Measurements from ENCODE around the gene RPL37A.

The RPL37A gene

GRCh38 chr2:216498379-216499352 lies at the start of gene RPL37A:
TSS of gene RPL37A (plus strand) at chr2:216498844. CDS start at chr2:216498875, 31 bp downstream.
- peak; percentile 88 for DNase-seq (ENCODE audit: low read depth, low spot score)

- DNase-seq (ENCODE audit: low read depth, low spot score) = no peak
Measured at GRCh38 chr2:216450346-216450745, 48.3 kb upstream of the RPL37A start.

DNA sequence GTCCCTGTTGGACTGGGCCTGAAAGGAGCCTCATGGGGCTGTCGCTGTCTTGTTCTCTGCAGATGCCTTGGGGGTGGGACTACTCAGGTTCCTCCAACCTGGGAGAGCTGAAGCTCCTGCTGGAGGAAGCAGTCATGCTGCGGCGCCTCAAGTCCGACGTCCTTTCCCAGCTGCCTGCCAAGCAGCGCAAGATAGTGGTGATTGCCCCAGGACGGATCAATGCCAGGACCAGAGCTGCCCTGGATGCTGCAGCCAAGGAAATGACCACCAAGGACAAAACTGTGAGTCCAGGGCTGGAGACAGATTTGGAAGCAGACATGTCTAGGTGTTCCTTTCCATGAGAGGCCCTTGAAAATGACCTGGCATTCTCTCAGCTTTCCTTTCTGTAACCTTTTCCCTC lies 47.9 kb upstream of the RPL37A start:
- DNase-seq (ENCODE audit: low read depth, low spot score) = no peak

DNA sequence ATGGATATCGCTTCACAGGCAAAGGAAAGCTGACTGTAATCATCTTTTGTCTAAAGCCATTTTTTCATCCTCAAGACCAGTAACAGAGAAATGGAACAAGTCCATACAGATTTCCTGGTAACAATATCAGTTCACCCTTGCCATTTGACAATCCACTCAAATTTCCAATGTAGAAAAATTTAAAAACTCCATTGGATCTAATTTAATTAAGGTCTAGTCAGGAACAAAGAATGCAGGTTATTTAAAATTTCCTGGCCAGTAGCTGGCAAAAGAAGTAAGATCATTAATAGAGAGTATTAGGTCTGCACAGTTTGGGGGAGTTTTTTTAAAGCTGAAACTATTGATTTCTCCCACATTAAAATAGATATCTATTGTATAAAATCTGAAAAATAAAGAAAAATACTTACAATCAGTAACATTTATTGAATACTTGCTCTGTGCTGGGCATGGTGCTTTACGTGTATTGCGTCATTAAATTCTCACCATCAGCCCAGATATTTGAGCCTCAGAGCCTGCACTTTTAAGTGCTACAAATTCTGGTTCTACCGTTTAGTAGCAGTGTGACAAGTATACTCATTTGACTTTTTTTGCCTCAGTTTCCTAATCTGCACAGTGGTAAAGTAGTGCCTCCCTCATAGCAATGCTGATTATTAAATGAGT lies 44.6 kb upstream of the RPL37A start:
- no peak for DNase-seq (ENCODE audit: low read depth, low spot score)

GRCh38 chr2:216463148-216463547 lies 35.5 kb upstream of the RPL37A start:
- no peak for DNase-seq (ENCODE audit: low read depth, low spot score)

GRCh38 chr2:216464104-216464720 lies 34.4 kb upstream of the RPL37A start:
- DNase-seq (ENCODE audit: low read depth, low spot score) = no peak

DNA sequence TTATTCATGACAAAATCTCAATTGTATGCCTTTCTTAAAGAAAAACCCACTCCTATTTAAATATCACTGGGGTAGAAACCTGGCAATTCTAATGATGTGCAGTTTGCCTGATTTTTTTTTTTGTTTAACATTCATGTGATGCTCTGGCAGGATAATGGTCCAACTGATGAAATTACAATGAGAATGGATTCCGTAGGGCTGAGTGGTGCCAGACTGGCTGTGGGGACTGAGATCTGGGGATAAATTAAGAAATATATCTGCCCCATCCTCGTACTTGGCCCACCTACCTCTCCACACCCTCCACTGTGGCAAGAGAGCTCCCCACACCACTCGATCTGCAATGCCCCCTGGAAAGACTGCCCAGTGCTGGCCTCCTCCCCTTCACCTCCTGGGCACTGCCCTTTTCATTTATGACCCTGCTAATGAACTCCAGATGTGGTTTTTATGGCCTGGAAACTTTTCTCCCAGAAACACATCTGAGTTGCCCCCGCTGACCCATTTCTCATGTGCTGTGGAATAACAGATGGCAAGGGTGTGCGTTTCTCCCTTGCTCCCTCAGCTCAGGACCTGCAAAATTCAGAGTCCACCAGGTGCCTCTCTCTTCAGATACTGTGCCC lies 33.0 kb upstream of the RPL37A start:
- DNase-seq (ENCODE audit: low read depth, low spot score) = no peak

DNA sequence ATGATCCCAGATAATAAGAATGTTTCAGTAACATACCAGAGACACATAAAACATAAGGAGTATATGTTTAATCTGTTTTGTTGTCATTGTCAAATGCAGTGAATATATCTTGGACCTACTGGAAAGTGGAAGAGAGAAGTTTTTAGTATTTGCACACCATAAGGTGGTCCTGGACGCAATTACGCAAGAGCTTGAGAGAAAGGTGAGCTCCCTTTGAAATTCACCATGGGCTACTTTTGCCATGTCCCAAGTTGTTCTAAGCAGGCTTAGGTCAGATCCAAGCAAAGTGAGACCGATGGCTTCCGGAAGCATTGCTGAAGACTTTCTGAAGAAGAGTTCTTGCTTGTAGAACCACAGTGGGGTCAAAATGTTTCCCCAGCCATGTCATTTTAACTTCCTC lies 30.8 kb upstream of the RPL37A start:
- no peak for DNase-seq (ENCODE audit: low read depth, low spot score)

- DNase-seq (ENCODE audit: low read depth, low spot score) = no peak
Measured at GRCh38 chr2:216469661-216470060, 29.0 kb upstream of the RPL37A start.

DNA sequence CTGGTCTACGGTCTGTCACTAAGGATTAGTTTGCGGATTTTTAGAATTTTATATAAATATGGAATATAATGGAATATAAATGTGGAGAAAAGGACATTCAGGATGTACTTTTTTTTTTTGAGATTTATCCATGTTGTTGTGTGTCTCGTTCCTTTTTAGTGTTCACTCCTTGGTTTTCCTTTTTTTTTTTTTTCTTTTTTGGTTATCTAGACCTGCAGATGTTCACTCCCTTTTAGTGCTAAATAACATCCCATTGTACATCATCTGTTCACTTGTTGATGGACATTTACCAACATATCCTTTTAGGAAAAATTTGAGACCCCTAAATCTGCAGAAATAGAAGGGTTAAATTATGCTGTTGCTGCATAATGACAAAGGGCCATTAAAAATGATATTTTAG lies 25.5 kb upstream of the RPL37A start:
- DNase-seq (ENCODE audit: low read depth, low spot score) = no peak

GRCh38 chr2:216474925-216475670 lies 23.5 kb upstream of the RPL37A start:
- no peak for DNase-seq (ENCODE audit: low read depth, low spot score)

GRCh38 chr2:216475767-216476166 lies 22.9 kb upstream of the RPL37A start:
- no peak for DNase-seq (ENCODE audit: low read depth, low spot score)

GRCh38 chr2:216477283-216478035 lies 21.2 kb upstream of the RPL37A start:
- no peak for DNase-seq (ENCODE audit: low read depth, low spot score)

DNA sequence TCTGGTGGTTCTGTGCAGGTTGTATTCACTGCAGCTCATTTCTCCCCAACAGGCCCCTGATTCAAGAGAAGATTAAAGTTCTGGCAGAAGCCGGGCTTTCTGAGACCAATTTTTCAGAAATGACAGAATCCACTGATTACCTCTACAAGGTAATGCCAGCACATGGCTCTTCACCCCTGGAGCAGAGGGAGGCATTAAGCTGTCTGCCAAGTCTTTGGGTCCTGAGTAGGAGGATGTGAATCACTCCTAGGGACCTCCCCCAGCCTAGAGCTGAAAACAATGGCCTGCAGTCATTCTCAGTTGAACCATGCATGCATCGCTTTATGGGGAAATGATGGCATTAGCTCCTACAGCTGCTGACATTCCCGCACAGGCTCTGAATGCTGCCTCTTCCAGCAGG lies 20.5 kb upstream of the RPL37A start:
- no peak for DNase-seq (ENCODE audit: low read depth, low spot score)

GRCh38 chr2:216478791-216479190 lies 19.9 kb upstream of the RPL37A start:
- no peak for DNase-seq (ENCODE audit: low read depth, low spot score)

DNA sequence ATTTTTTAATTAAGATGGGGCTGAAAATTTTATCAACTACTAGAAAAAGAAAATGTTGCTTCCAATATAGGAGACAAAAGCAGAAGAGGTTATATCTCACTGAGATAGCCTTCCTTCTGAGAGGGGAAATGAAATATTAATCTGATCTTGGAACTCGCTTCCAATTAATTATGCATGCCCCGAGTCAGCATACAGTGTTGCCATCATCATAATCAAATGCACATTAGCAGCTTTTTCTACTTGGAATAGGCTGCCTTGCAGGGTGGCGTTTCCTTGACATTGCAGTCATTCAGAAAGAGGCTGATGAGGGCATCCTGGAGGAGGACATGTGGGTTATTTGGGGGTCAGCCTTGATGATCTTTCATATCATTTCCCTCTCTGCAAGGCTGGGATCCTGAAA lies 18.4 kb upstream of the RPL37A start:
- no peak for DNase-seq (ENCODE audit: low read depth, low spot score)

DNA sequence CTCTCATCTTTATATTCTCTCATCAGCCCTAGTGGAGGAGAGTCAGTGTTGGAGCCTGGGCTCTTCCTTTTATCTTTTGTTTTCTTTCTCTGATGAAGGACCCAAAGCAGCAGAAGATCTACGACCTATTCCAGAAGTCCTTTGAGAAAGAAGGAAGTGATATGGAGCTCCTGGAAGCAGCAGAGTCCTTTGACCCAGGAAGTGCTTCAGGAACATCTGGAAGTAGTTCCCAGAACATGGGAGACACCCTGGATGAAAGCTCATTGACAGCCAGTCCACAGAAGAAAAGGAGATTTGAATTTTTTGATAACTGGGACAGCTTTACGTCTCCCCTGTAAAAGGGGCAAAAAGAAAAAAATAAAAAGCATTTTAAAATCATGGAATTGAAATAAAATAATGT lies 16.0 kb upstream of the RPL37A start:
- no peak for DNase-seq (ENCODE audit: low read depth, low spot score)

- no peak for DNase-seq (ENCODE audit: low read depth, low spot score)
Measured at GRCh38 chr2:216485237-216485636, 13.4 kb upstream of the RPL37A start.

GRCh38 chr2:216485745-216486144 lies 12.9 kb upstream of the RPL37A start:
- DNase-seq (ENCODE audit: low read depth, low spot score) = no peak

DNA sequence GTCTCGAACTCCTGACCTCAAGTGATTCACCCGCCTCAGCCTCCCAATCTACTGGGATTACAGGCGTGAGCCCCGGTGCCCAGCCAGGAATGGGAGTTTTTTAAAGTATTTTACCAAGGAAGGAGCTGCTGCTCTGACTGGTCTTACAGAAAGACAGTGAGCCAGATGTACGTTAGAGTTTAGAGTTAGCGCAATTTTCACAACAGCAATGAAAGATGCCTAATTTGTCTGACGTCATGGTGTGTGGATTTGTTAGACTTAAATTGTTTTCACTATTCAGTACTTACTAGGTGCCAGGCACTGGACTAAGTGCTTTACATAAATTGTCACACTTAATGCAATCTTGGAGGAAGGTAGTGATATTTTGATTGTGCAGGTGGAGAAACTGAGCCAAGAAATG lies 12.4 kb upstream of the RPL37A start:
- no peak for DNase-seq (ENCODE audit: low read depth, low spot score)

DNA sequence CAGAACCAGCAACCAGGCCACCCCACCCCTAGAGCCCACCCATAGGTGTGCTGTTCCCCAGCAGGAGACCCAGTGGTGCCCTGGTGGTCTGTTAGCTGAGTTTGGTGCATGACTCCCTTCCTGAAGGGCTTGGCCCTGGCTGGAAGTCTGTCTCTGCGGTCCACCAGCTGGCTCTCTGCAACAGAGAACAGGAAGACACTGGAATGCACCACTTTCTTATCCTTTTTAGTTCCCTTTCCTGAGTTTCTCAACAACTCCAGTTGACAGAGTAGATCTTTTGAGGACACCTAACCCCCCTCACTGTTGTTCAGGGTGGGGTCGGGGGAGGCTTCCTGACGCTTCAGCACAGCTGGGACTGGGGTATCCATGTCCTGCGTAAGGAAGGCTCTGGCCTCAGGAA lies 11.9 kb upstream of the RPL37A start:
- DNase-seq (ENCODE audit: low read depth, low spot score) = no peak

Data from smooth muscle cell of the brain vasculature (primary cell).